GM19035 (cell line): Measurements from ENCODE around the gene RTL10.

Source experiments
- ATAC-seq: cut with Tn5 transposase; IDR thresholded peaks from one replicate; pipeline ENCODE4 v1.9.1; 2021; ENCODE audit not compliant: unreplicated experiment

The RTL10 gene

GRCh38 chr22:19812910-19813309 is 41.8 kb downstream of the RTL10 start:
- ATAC-seq = no peak

DNA sequence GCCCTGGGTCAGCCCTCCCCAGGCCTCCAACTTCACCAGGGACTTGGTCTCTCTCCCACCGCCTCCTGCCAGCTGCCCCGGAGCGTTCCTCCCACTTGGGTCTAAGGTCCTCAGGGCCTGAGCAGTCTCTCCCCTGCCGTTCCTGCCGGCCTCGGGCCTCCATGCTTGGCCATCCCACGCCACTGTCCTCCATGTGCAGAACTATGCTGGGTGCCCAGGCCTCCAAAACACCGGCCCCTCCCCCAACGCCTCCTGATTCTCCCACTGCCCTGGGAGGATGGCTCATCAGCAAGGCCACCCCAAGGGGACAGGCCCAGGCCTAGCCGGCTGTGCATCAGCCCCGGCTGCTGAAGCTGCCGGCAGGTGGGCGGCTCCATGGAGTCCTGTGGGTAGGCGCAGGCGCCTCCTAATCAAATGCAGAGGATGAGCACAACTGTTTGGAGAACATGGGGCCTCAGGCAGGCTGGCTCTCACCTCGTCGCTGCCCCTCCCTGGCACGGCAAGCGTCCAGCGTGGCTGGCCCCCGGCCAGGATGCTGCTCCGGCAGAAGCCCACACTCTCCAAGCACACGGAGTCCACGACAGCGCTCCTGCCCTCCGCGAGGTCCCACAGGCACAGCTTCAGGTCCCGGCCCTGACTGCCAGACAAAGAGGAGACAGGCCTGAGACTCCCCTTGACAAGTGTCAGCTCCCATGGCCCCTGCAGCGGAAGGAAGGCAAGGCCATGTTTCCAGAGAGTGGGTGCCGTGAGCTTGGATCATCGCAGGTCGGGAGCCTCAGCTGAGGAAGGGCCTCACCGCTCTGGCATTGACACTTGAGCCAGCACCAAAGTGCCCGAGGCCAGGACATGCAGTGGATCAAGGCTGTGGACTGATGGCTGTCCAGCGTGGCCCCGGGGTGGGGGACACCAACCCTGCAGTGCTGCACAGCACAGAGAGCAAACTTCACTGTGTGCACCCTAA is 42.6 kb downstream of the RTL10 start:
- no peak for ATAC-seq

GRCh38 chr22:19811211-19811621 is 43.5 kb downstream of the RTL10 start:
- no peak for ATAC-seq

- no peak for ATAC-seq
Measured at GRCh38 chr22:19810381-19811201, 44.1 kb downstream of the RTL10 start.

DNA sequence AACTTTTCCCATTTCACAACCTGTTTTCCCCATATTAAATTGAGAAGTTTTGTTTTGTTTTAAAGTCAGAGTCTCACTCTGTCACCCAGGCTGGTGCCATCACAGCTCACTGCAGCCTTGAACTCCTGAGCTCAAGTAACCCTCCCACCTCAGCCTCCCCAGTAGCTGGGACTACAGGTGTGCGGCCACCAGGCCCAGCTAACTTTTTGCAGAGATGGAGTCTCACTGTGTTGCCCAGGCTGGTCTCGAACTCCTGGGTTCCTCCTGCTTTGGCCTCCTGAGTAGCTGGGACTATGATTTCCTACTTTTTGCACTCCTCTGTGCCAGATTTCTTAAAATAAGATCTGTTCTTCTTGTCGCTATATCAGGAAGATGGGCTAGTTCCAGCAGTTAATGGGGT is 44.9 kb downstream of the RTL10 start:
- no peak for ATAC-seq

DNA sequence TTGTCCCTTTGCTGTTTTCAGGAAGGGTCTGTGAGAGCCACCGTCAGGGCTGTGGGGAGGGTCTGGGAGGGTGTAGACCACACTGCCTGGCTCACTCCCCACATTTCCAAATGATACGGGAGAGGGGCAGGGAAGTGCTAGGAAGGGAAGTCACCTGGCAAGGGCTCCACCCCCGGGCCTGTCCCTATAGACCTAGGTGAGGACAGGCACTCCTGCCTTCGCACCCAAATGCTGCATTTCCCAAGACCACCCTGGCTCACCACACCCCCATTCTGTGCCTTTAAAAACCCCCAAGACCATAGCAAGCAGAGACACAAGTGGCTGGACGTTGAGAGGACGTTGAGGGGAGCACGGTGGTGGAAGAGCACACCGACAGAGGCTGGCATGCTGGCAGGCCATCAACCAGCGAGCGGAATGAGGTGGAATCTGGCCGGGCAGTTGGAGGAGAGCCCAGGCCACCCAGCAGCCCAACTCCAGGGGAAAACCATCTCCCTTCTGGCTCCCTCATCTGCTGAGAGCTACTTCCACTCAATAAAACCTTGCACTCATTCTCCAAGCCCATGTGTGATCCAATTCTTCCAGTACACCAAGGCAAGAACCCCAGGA is 45.7 kb downstream of the RTL10 start:
- no peak for ATAC-seq

DNA sequence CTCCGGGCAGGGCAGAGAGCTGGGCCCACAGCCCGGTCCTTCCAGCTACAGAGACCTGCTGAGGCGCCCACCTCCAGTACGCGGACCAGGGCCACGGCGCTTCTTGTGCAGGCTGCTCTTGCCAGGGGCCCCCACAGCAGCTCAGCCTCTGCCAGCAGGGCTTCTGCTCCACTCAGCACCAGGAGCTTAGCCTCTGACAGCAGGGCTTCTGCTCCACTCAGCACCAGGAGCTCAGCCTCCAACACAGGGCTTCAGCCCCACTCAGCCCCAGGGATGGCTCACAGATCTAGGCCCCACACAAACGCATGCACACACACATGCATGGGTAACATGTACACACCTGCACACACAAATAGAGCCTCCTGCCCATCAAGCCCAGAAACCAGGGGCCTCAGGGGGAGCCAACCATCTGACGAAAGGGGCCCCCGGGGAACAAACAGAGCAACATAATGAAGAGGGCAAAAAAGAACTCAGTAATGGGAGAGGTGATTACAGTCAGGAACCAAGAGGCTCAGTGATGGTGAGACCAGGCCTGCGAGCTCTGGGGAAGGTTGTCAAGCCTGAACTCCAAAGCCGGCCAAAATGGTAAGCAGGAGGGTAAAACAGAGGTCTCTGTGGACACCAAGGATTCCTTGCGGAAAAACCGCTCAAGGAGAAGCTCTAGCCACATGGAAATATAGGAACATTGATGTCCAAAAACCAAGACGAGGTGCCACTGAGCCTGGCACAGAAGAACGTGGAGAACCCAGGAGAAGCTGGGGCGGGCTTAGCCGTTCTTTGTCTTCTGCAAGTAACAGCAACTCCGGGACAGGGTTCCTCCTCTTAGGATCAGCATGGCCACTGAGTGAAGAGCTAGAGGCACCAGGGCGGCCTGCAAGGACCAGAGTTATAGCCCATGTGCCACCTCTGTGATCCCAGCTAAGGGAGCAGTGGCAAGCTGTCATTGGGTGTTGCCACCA is 46.5 kb downstream of the RTL10 start:
- no peak for ATAC-seq

- ATAC-seq = no peak
Measured at GRCh38 chr22:19807161-19807913, 47.3 kb downstream of the RTL10 start.

DNA sequence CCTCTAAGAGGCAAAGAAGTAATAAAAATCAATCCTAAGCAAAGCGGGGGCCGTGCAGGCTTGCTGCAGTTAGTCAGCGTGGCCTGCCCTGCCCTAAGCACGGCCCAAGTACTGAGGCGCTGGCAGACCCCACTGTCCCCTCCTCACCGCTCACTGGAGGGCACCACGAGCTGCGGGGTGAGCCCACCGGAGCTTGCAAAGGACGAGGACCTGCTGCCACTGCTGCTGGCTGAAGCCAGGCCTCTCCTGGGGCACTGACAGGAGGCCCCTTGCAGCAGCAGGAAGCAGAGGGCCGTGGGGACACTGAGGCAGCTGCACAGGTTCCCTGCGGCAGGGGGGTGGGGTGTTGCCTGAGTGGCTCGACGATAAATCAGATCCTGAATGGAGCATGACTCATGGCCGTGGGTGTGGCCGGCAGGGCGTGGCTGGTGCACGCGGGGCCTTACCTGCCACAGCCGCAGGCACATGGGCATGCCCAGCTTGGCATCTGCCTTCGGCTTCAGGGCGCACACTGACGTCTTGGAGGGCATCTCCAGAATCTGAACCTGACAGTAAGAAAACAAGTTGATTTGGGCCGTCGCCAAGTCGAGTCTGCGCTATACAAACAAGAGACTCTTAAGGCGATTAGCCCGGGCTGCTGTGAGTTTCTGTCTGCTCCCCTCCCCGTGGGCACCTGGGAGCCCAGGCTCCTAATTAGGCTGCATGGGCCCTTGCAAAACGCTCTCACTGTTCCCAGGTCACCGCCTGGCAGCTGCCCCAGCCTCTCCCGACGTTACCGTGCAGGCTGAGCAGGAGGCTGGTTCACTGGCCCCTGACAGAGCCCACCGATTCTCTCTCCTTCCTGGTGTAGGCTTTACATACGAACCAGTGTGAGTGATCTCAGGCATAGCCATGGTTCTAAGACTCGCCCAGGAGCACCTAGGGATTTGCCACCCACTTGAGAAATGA is 48.2 kb downstream of the RTL10 start:
- no peak for ATAC-seq

DNA sequence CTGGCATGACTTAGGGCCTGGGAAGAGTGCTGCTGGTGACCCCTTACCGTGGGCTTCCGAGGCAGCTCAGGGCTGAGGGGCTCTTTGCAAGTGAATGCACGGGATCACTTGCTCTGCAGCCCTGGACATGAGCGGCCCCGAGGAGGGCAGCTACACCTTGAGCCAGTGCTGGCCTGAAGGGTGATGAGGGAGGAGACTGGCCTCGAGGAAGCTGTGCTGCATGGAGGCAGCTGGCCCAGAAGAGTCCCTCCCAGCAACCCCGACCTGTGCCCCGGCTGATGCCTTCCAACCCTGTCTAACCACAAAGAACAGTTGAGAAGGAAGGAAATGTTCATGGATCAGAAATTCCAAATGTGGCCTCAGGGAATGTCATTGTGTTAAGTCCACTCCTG is 48.9 kb downstream of the RTL10 start:
- no peak for ATAC-seq
